HCT116 (cell line): ENCODE data around the gene NR2C2AP. TPM values are rescaled to one million over a fixed set of nuclear protein-coding genes. Genes with fewer than 3 reads are reported as not detected.

Source experiments
- ATAC-seq: fragments of 200-7000 bp; cut with Tn5 transposase; 2 replicates; pipeline ENCODE4 v1.9.1; 2020; ENCODE audit warnings: mild to moderate bottlenecking, moderate library complexity
- BruUV-seq: library from RNA; stranded (reverse); fragments of 400-500 nt; replicated peaks from 2 replicates; lab custom pipeline; 2021; lab: Mats Ljungman, UMichigan
- CTCF ChIA-PET: fragments of 300-600 bp; sonication (Branson Sonifier 250); formaldehyde crosslinking; loops from one replicate; lab custom pipeline; 2021; ENCODE audit warnings: antibody characterized with exemption; lab: Charles Lee
- POLR2A ChIA-PET: fragments of 300-600, 350-600 bp; sonication (Branson Sonifier 250); formaldehyde crosslinking; loops from one replicate; lab custom pipeline; 2021; ENCODE audit warnings: antibody characterized with exemption; lab: Charles Lee
- RAD21 ChIA-PET, 2 experiments: fragments of 300-600 bp; sonication (Branson Sonifier 250); formaldehyde crosslinking; loops; one replicate each; lab custom pipeline; 2023; ENCODE audit warnings: low total read pairs in 2 of 2; ENCODE audit not compliant: uncharacterized antibody in 2 of 2, unreplicated experiment in 2 of 2, low non-redundant PET in 1 of 2; lab: Charles Lee
- DNase-seq: peaks from one replicate; pipeline ENCODE4 v3.0.0-alpha.2; 2010; ENCODE audit warnings: low read depth, low spot score
- H2AFZ ChIP-seq: fragments of 200-600 bp; shearing (Covaris generic), sonication (generic); 2 replicates; pipeline ENCODE4 v1.6.1; 2017; ENCODE audit warnings: low read depth, mixed run types, mixed read lengths, antibody characterized with exemption, low read length; ENCODE audit not compliant: poor library complexity, severe bottlenecking
- H3K27ac ChIP-seq: 2 replicates; pipeline ENCODE4 v1.5.1; 2012; ENCODE audit warnings: low read depth, low read length
- H3K27me3 ChIP-seq: fragments of 200-600 bp; sonication (generic); 2 replicates; pipeline ENCODE4 v1.6.1; 2016; ENCODE audit warnings: mixed run types, low read length, mixed read lengths; ENCODE audit not compliant: insufficient read depth
- H3K36me3 ChIP-seq, 2 experiments: fragments of 200-500 bp in 1 of 2; fragments of 200-600 bp in 1 of 2; sonication (Bioruptor generic) in 1 of 2; sonication (generic) in 1 of 2; 2 replicates each; pipeline versions ENCODE4 v1.5.1 to v1.6.1; 2014 to 2016; ENCODE audit warnings: low read length in 2 of 2, inconsistent platforms in 1 of 2, mixed read lengths in 1 of 2, mixed run types in 1 of 2; ENCODE audit not compliant: insufficient read depth in 2 of 2, control insufficient read depth in 1 of 2
- H3K4me1 ChIP-seq, 2 experiments: fragments of 200-600 bp in 1 of 2; sonication (generic) in 1 of 2; 2 replicates each; pipeline versions ENCODE4 v1.5.1 to v1.6.1; 2012 to 2017; ENCODE audit warnings: low read length in 2 of 2, inconsistent platforms in 1 of 2, mild to moderate bottlenecking in 1 of 2, mixed read lengths in 1 of 2, mixed run types in 1 of 2, moderate library complexity in 1 of 2; ENCODE audit not compliant: insufficient read depth in 2 of 2, control insufficient read depth in 1 of 2
- H3K4me2 ChIP-seq: fragments of 200-600 bp; sonication (generic); 2 replicates; pipeline ENCODE4 v1.6.1; 2017; ENCODE audit warnings: mixed run types, low read length, mixed read lengths
- H3K4me3 ChIP-seq, 2 experiments: fragments of 200-600 bp in 1 of 2; sonication (generic) in 1 of 2; replicated peaks in 1 of 2; 2 replicates each; pipeline ENCODE4 v1.5.1; 2011 to 2016; ENCODE audit warnings: low read length in 2 of 2, control low read depth in 1 of 2, low read depth in 1 of 2, mild to moderate bottlenecking in 1 of 2, mixed read lengths in 1 of 2, mixed run types in 1 of 2
- H3K79me2 ChIP-seq: fragments of 200-600 bp; sonication (generic); 2 replicates; pipeline ENCODE4 v1.6.1; 2017; ENCODE audit warnings: mild to moderate bottlenecking, mixed run types, low read length, moderate library complexity, mixed read lengths; ENCODE audit not compliant: insufficient read depth
- H3K9ac ChIP-seq: fragments of 200-600 bp; sonication (generic); 2 replicates; pipeline ENCODE4 v1.6.1; 2016; ENCODE audit warnings: low read length, mixed read lengths
- H3K9me2 ChIP-seq: fragments of 200-600 bp; sonication (generic), shearing (Covaris generic); 2 replicates; pipeline ENCODE4 v1.6.1; 2017; ENCODE audit warnings: mixed run types, mild to moderate bottlenecking, moderate library complexity; ENCODE audit not compliant: insufficient read depth
- H3K9me3 ChIP-seq, 2 experiments: fragments of 200-500 bp in 1 of 2; fragments of 200-600 bp in 1 of 2; sonication (Bioruptor generic) in 1 of 2; sonication (generic) in 1 of 2; 2 replicates each; pipeline ENCODE4 v1.6.1; 2014 to 2017; ENCODE audit warnings: low read length in 2 of 2, mixed read lengths in 2 of 2, inconsistent platforms in 1 of 2, low read depth in 1 of 2, mild to moderate bottlenecking in 1 of 2, mixed run types in 1 of 2, moderate library complexity in 1 of 2; ENCODE audit not compliant: control insufficient read depth in 1 of 2, insufficient read depth in 1 of 2
- H4K20me1 ChIP-seq: fragments of 200-600 bp; sonication (generic), shearing (Covaris generic); 2 replicates; pipeline ENCODE4 v1.6.1; 2017; ENCODE audit warnings: mixed run types, mild to moderate bottlenecking, moderate library complexity; ENCODE audit not compliant: insufficient read depth
- CTCF ChIP-seq, 3 experiments: fragments of 200-600 bp in 1 of 3; sonication (generic) in 1 of 3; IDR thresholded peaks in 2 of 3; conservative IDR thresholded peaks in 1 of 3; 2 replicates each; pipeline ENCODE4 v1.5.1; 2012 to 2017; ENCODE audit warnings: low read depth in 2 of 3, low read length in 2 of 3, antibody characterized with exemption in 1 of 3, borderline replicate concordance in 1 of 3, control low read depth in 1 of 3, mild to moderate bottlenecking in 1 of 3, mixed read lengths in 1 of 3, mixed run types in 1 of 3, moderate library complexity in 1 of 3; ENCODE audit not compliant: insufficient read depth in 1 of 3
- EGR1 ChIP-seq: IDR thresholded peaks from 2 replicates; pipeline ENCODE4 v1.6.1; 2012; ENCODE audit warnings: low read depth
- FOSL1 ChIP-seq: IDR thresholded peaks from 2 replicates; pipeline ENCODE4 v1.6.1; 2012; ENCODE audit warnings: low read depth
- MAX ChIP-seq: IDR thresholded peaks from 2 replicates; pipeline ENCODE4 v1.6.1; 2012
- POLR2A ChIP-seq: IDR thresholded peaks from 2 replicates; pipeline ENCODE4 v1.7.0; 2011; ENCODE audit warnings: borderline replicate concordance; ENCODE audit not compliant: insufficient read depth, insufficient read length; ENCODE audit errors: extremely low read depth
- POLR2AphosphoS5 ChIP-seq: IDR thresholded peaks from 2 replicates; pipeline ENCODE4 v1.6.1; 2011; ENCODE audit warnings: mild to moderate bottlenecking, low read depth, low read length, moderate library complexity
- SIN3A ChIP-seq: IDR thresholded peaks from 2 replicates; pipeline ENCODE4 v1.6.1; 2012; ENCODE audit warnings: low read depth
- SP1 ChIP-seq: IDR thresholded peaks from 2 replicates; pipeline ENCODE4 v1.6.1; 2012; ENCODE audit warnings: low read depth
- TCF7L2 ChIP-seq: IDR thresholded peaks from 2 replicates; pipeline ENCODE4 v1.7.0; 2011; ENCODE audit warnings: borderline replicate concordance, inconsistent platforms; ENCODE audit not compliant: insufficient read depth, insufficient read length; ENCODE audit errors: extremely low read depth
- YY1 ChIP-seq: IDR thresholded peaks from 2 replicates; pipeline ENCODE4 v1.6.1; 2011; ENCODE audit warnings: low read length, low read depth, moderate library complexity, mild to moderate bottlenecking; ENCODE audit not compliant: insufficient replicate concordance; ENCODE audit errors: extremely low read depth
- ZFX ChIP-seq: fragments of 450-650 bp; IDR thresholded peaks from 2 replicates; pipeline ENCODE4 v1.6.1; 2017
- intact Hi-C: fragments of 100-400 bp; cut with micrococcal nuclease; formaldehyde crosslinking; loops from 2 replicates; pipeline ENCODE4 v1.10.0; 2022
- total RNA-seq: library from RNA; stranded (reverse); gene quantifications from one replicate; pipeline ENCODE4 v1.2.1, GENCODE V29; 2021; ENCODE audit not compliant: unreplicated experiment
- TF ChIP-seq, protein P1 (sequence below): IDR thresholded peaks from 2 replicates; pipeline ENCODE4 v1.6.1; 2011; ENCODE audit warnings: mild to moderate bottlenecking, low read length, moderate library complexity; ENCODE audit not compliant: insufficient replicate concordance; ENCODE audit errors: extremely low read depth

NR2C2AP gene
- total RNA-seq, 1 experiment from 2014 or later = 45.3 TPM

DNA sequence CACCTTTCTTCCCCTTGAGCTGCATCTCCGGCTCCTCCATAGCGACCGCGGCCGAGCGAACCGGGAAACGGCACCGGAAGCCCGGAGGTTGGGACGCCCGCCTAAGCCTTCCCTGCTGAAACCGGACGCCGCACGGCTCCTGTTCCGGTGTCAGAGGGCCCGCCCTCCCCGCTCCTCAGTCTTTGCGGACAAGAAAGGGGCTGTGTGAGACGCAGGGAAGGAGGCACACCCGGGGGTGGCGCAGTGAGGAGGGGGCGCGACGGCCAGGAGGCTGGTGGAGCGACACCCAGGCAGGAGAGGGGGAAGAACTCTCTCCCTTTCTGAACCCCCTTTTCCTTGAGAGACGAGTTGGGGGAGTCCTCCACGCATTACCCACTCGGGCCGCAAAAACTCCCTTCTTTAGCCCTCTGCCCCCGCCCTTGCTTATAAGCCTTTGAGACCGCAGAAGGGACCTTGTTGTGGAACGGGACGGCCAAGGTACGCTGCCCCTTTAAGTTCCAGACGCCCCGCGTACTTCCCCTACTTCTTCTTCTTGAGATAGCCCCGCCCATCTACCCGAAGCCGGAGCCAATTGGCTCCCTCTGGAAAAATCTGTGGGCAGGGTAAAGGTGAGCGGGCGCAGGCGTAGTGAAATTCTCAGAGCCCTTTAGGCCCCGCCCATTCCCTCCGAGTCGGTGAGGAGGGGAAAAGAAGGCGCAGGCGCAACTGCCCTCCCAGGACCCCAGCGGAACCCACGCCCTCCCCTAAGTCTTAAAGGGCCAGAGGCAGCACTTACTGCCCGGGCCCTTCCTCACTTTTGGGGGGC lies 10.9 kb downstream of the NR2C2AP start, which contains the start of the genes BORCS8 and RFXANK:
Gene BORCS8, minus strand, starts transcription at position 75 of the 805 bp plus-strand sequence. Its CDS starts 35 bp downstream, at position 40.
Gene RFXANK, plus strand, starts transcription at position 181 of the 805 bp plus-strand sequence. CDS start 1,689 bp downstream, outside the sequence.
- Histone ChIP-seq H3K4me2 (peak within 1 kb of the TSS; percentile 98), H3K36me3 (peaks cover 3 to 5% of the 10 kb centered on the region in 2 experiments; a peak in 2 of 4 replicates), H3K4me3 (peak within 1 kb of the TSS; percentile 98 to 99), H3K9me2 (no peaks in the 10 kb centered on the region), H3K27me3 (no peaks in the 10 kb centered on the region), H3K79me2 (peaks cover 41% of the 10 kb centered on the region), H2AFZ (peak within 1 kb of the TSS; percentile 93), H3K9me3 (no peaks in the 10 kb centered on the region), H3K9ac (peak within 1 kb of the TSS; percentile 98), H3K4me1 (peaks cover 16 to 22% of the 10 kb centered on the region in 2 experiments; a peak in 3 of 4 replicates), H3K27ac (peak within 1 kb of the TSS; percentile 94), H4K20me1 (no peaks in the 10 kb centered on the region)
- RAD21 ChIA-PET = no interaction called here
- POLR2A ChIA-PET = interaction anchor here (0.7 to 2.1 kb wide), 2 partner anchors 11 kb away, joined by 3 to 15 read pairs; partner anchors contain the start of gene NR2C2AP
- ATAC-seq (peak; percentile 90), DNase-seq (peak; percentile 98)
- CTCF ChIA-PET = interaction anchor here (1.0 to 1.3 kb wide), 4 partner anchors 17 to 151 kb away, joined by 4 to 7 read pairs (median 4); no protein-coding TSS in a partner anchor
- TF ChIP-seq TCF7L2 = peak; percentile 85
- TF ChIP-seq FOSL1 = no peak
- TF ChIP-seq MAX = peak; percentile 85
- TF ChIP-seq SIN3A = peak; percentile 54; the same call in 1 of the 2 replicates
- TF ChIP-seq POLR2A = peak; percentile 63
- TF ChIP-seq CTCF (IDR thresholded peaks at IDR 0.05 in 2 of 3, conservative IDR thresholded peaks at IDR 0.05 in 1 of 3; ENCODE audit: borderline replicate concordance in 1 of 3, insufficient read depth in 1 of 3, low read depth in 2 of 3, low read length in 2 of 3) = no peak
- TF ChIP-seq YY1 = peak; percentile 72
- TF ChIP-seq POLR2AphosphoS5 = peak; percentile 60
- TF ChIP-seq ZFX = peak; percentile 20; the same call in 1 of the 2 replicates
- no peak for TF ChIP-seq EGR1
- TF ChIP-seq, protein P1, sequence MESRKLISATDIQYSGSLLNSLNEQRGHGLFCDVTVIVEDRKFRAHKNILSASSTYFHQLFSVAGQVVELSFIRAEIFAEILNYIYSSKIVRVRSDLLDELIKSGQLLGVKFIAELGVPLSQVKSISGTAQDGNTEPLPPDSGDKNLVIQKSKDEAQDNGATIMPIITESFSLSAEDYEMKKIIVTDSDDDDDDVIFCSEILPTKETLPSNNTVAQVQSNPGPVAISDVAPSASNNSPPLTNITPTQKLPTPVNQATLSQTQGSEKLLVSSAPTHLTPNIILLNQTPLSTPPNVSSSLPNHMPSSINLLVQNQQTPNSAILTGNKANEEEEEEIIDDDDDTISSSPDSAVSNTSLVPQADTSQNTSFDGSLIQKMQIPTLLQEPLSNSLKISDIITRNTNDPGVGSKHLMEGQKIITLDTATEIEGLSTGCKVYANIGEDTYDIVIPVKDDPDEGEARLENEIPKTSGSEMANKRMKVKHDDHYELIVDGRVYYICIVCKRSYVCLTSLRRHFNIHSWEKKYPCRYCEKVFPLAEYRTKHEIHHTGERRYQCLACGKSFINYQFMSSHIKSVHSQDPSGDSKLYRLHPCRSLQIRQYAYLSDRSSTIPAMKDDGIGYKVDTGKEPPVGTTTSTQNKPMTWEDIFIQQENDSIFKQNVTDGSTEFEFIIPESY = peak; percentile 33
- peak; percentile 68 for TF ChIP-seq SP1
- BruUV-seq = no TSS peak
- intact Hi-C loops = loop anchor here (1.0 kb wide), 1 partner anchor 11 kb away; the partner anchor contains the start of gene NR2C2AP
